CD14-positive monocyte (primary cell): Measurements from ENCODE around the gene ZNF524. TPM values are rescaled to one million over a fixed set of nuclear protein-coding genes. Genes with fewer than 3 reads are reported as not detected.
"Not testable (repeated sequence)": the region's sequence is repeated elsewhere in the genome, so short reads cannot be mapped to it uniquely, and the experiment has no call there.

Experiments
- DNase-seq, 3 donors: peaks; one replicate each; pipeline ENCODE4 v3.0.0-alpha.2; 2011 to 2022
- H2AFZ ChIP-seq: 2 replicates; pipeline ENCODE4 v1.6.0; 2012; ENCODE audit warnings: mild to moderate bottlenecking, low read depth, low read length, inconsistent platforms; ENCODE audit not compliant: insufficient read depth, poor library complexity, severe bottlenecking
- H3K27ac ChIP-seq, 2 donors: 1 replicate in 1 of 2; 2 replicates in 1 of 2; pipeline ENCODE4 v1.5.1; 2012 to 2013; ENCODE audit warnings: low read length in 2 of 2, control low read depth in 1 of 2, inconsistent platforms in 1 of 2, low read depth in 1 of 2, mild to moderate bottlenecking in 1 of 2
- H3K27me3 ChIP-seq, 2 donors: one replicate each; pipeline versions ENCODE4 v1.6.0 to v1.6.1; 2011 to 2013; ENCODE audit warnings: low read length in 2 of 2; ENCODE audit not compliant: control insufficient read depth in 2 of 2, insufficient read depth in 2 of 2
- H3K36me3 ChIP-seq, 2 donors: replicated peaks in 1 of 2; 1 replicate in 1 of 2; 2 replicates in 1 of 2; pipeline versions ENCODE4 v1.5.1 to v1.6.1; 2012 to 2013; ENCODE audit warnings: low read length in 2 of 2, control low read depth in 1 of 2, inconsistent platforms in 1 of 2, mild to moderate bottlenecking in 1 of 2; ENCODE audit not compliant: insufficient read depth in 2 of 2, control insufficient read depth in 1 of 2
- H3K4me1 ChIP-seq, 2 donors: 1 replicate in 1 of 2; 2 replicates in 1 of 2; pipeline versions ENCODE4 v1.5.1 to v1.6.1; 2012 to 2013; ENCODE audit warnings: low read length in 2 of 2, control low read depth in 1 of 2, inconsistent platforms in 1 of 2, mild to moderate bottlenecking in 1 of 2, moderate library complexity in 1 of 2; ENCODE audit not compliant: insufficient read depth in 2 of 2, control insufficient read depth in 1 of 2
- H3K4me2 ChIP-seq: replicated peaks from 2 replicates; pipeline ENCODE3; 2012; ENCODE audit warnings: low read length, moderate library complexity, mild to moderate bottlenecking; ENCODE audit not compliant: poor library complexity, severe bottlenecking; ENCODE audit errors: extremely low read depth
- H3K4me3 ChIP-seq, 3 experiments: fragments of 200-600 bp in 1 of 3; sonication (generic) in 1 of 3; replicated peaks in 1 of 3; 1 replicate in 2 of 3; 2 replicates in 1 of 3; pipeline ENCODE4 v1.5.1; 2011 to 2013; ENCODE audit warnings: low read length in 3 of 3, mild to moderate bottlenecking in 3 of 3, control low read depth in 2 of 3, low read depth in 2 of 3, inconsistent platforms in 1 of 3, moderate library complexity in 1 of 3
- H3K79me2 ChIP-seq: 2 replicates; pipeline ENCODE4 v1.6.0; 2012; ENCODE audit warnings: mild to moderate bottlenecking, control low read depth, inconsistent platforms, low read length, moderate library complexity; ENCODE audit not compliant: insufficient read depth
- H3K9ac ChIP-seq: 2 replicates; pipeline ENCODE4 v1.6.0; 2017; ENCODE audit warnings: low read length, mild to moderate bottlenecking; ENCODE audit not compliant: insufficient read depth, poor library complexity, severe bottlenecking
- H3K9me3 ChIP-seq, 2 donors: replicated peaks in 1 of 2; 1 replicate in 1 of 2; 2 replicates in 1 of 2; pipeline versions ENCODE4 v1.5.1 to v1.6.1; 2012 to 2013; ENCODE audit warnings: low read length in 2 of 2, control low read depth in 1 of 2; ENCODE audit not compliant: control insufficient read depth in 1 of 2, insufficient read depth in 1 of 2
- H4K20me1 ChIP-seq: 2 replicates; pipeline ENCODE4 v1.6.0; 2012; ENCODE audit warnings: mild to moderate bottlenecking, low read length, control low read depth, moderate library complexity; ENCODE audit not compliant: insufficient read depth
- H3K27ac Mint-ChIP-seq, 7 donors: one replicate each; pipeline ENCODE4 v1.8.0; 2020; ENCODE audit warnings: mild to moderate bottlenecking in 7 of 7, mixed read lengths in 7 of 7, moderate library complexity in 6 of 7, inconsistent platforms in 2 of 7
- H3K27me3 Mint-ChIP-seq, 3 donors: one replicate each; pipeline ENCODE4 v1.8.0; 2021 to 2022; ENCODE audit warnings: low read depth in 3 of 3, mild to moderate bottlenecking in 3 of 3, mixed read lengths in 3 of 3, moderate library complexity in 3 of 3, inconsistent platforms in 1 of 3
- H3K36me3 Mint-ChIP-seq, 2 donors: one replicate each; pipeline ENCODE4 v1.8.0; 2020; ENCODE audit warnings: mixed read lengths in 2 of 2, inconsistent platforms in 1 of 2, mild to moderate bottlenecking in 1 of 2
- H3K4me1 Mint-ChIP-seq: one replicate; pipeline ENCODE4 v1.8.0; 2020; ENCODE audit warnings: mild to moderate bottlenecking, mixed read lengths
- H3K4me3 Mint-ChIP-seq, 2 donors: one replicate each; pipeline ENCODE4 v1.8.0; 2020; ENCODE audit warnings: mild to moderate bottlenecking in 2 of 2, mixed read lengths in 2 of 2, moderate library complexity in 1 of 2
- H3K9me3 Mint-ChIP-seq, 7 donors: one replicate each; pipeline ENCODE4 v1.8.0; 2020 to 2022; ENCODE audit warnings: mixed read lengths in 7 of 7, mild to moderate bottlenecking in 6 of 7, moderate library complexity in 6 of 7, inconsistent platforms in 2 of 7
- CTCF ChIP-seq: fragments of 200-600 bp; IDR thresholded peaks from one replicate; pipeline ENCODE4 v1.8.0; 2022; ENCODE audit warnings: antibody characterized with exemption, mild to moderate bottlenecking
- WGBS: methylation state at CpG from one replicate; pipeline ENCODE4 v1.1.5; 2013; ENCODE audit warnings: missing lambda C conversion rate; ENCODE audit not compliant: insufficient coverage; 5-methylcytosine and 5-hydroxymethylcytosine counted together
- intact Hi-C, 2 donors: fragments of 100-400 bp; cut with micrococcal nuclease; formaldehyde crosslinking; loops; one replicate each; pipeline versions ENCODE4 v1.15.0 to v1.15.1; 2023
- polyA plus RNA-seq, 3 donors: library from polyadenylated mRNA; depleted of rRNA in 1 of 3; unstranded in 2 of 3; stranded (reverse) in 1 of 3; fragments of 300-500 nt in 2 of 3; fragments of >200 nt in 1 of 3; fragmentation: Illumina TruSeq in 2 of 3; gene quantifications; 1 replicate in 2 of 3; 2 replicates in 1 of 3; pipeline ENCODE4 v1.2.3, GENCODE V29; 2012 to 2021

ZNF524 gene
- polyA plus RNA-seq, 3 donors: 27.9 to 45.7 (median 41.8) TPM

GRCh38 chr19:55583897-55584296, 16.2 kb upstream of the ZNF524 start:
- H3K9me3 Mint-ChIP-seq, H4K20me1 ChIP-seq, H3K9ac ChIP-seq, H3K36me3 ChIP-seq, H3K4me3 Mint-ChIP-seq, H3K4me3 ChIP-seq, H3K27ac ChIP-seq, H3K27ac Mint-ChIP-seq, DNase-seq, H3K4me2 ChIP-seq, H3K9me3 ChIP-seq, H2AFZ ChIP-seq, H3K79me2 ChIP-seq, H3K36me3 Mint-ChIP-seq: not testable (repeated sequence)
- Histone ChIP-seq H3K27me3 (peaks cover 9 to 29% of the 10 kb centered on the region in 2 donors), H3K4me1 (peaks cover 27 to 44% of the 10 kb centered on the region in 2 donors)
- WGBS: no CpG with 5 or more reads among the region's 8 CpGs
- intact Hi-C loops: loop anchor here in 1 of 2 donors (5.0 kb wide), 1 partner anchor 48 kb away; no protein-coding TSS in a partner anchor
- peaks cover 39% of the 10 kb centered on the region for H3K4me1 Mint-ChIP-seq
- peaks cover 25 to 34% (median 34%) of the 10 kb centered on the region in 3 donors for H3K27me3 Mint-ChIP-seq

GRCh38 chr19:55584871-55585270, 15.2 kb upstream of the ZNF524 start:
- Histone ChIP-seq H3K27ac (no peak overlapping the region), H3K4me1 (peaks cover 22 to 40% of the 10 kb centered on the region in 2 donors), H4K20me1 (no peaks in the 10 kb centered on the region), H3K4me3 (no peak overlapping the region), H3K36me3 (no peaks in the 10 kb centered on the region), H3K27me3 (peaks cover 9 to 29% of the 10 kb centered on the region in 2 donors), H3K79me2 (no peaks in the 10 kb centered on the region), H2AFZ (no peak overlapping the region), H3K4me2 (no peak overlapping the region), H3K9ac (no peak overlapping the region), H3K9me3 (no peaks in the 10 kb centered on the region)
- DNase-seq: no peak
- Mint-ChIP-seq H3K36me3 (peaks cover 0 to 3% of the 10 kb centered on the region in 2 donors), H3K27ac (no peak overlapping the region), H3K27me3 (peaks cover 25 to 35% (median 34%) of the 10 kb centered on the region in 3 donors), H3K4me1 (peaks cover 35% of the 10 kb centered on the region), H3K9me3 (peaks cover 0 to 9% (median 1%) of the 10 kb centered on the region in 7 donors), H3K4me3 (peak overlapping the region in 1 of 2 donors; percentile 86)
- 96% methylated on average over 8 of the region's 11 CpGs for WGBS
- no peak for TF ChIP-seq CTCF
- intact Hi-C loops: loop anchor here in 1 of 2 donors (5.0 kb wide), 2 partner anchors 37 to 47 kb away; partner anchors contain the start of gene ZNF784
